HG03432 (cell line): Measurements from ENCODE around the gene RIMBP2.
"Not testable (repeated sequence)": the region's sequence is repeated elsewhere in the genome, so short reads cannot be mapped to it uniquely, and the experiment has no call there.

Source experiments
- ATAC-seq: cut with Tn5 transposase; IDR thresholded peaks from one replicate; pipeline ENCODE4 v1.9.1; 2021; ENCODE audit warnings: mild to moderate bottlenecking, moderate library complexity; ENCODE audit not compliant: unreplicated experiment

The RIMBP2 gene

DNA sequence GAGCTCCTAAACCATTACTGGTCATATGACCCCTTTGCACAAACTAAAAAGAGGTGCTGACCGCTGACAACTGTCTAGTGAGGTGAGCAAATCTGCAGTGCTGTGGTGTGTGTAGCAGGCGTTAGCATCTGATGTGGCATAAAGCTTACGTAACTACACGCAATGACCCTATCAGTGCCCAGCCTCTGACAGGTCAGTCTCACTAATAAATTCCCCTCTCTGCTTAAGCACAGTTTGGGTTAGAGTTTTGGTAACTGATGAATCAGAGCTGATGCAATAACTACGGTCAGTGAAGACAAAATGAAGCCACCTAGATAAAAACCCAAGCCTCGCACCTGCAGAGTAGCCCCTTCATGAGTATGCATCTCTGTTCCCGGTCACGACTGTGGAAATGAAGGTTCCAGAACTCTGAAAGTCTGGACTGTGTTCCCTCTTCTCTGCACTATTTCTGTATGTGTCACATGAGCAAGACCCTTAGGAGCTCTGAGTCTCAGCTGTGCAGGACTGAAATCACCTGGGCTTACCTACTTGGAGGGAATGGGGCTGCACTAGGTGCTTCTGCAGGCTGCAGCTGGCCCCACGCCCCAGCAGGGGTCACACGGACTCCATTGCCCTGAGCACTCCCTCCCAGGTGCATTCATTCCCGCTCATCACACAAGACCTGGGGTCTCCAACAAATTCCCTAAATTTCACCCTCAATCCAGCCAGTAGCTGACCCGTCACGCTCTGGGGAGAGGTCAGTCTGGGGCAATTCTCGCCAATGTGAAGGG is 54.4 kb downstream of the RIMBP2 start:
- ATAC-seq, result no peak

GRCh38 chr12:130661059-130661458 is 55.0 kb downstream of the RIMBP2 start:
- ATAC-seq, result no peak

GRCh38 chr12:130658145-130658911 is 57.8 kb downstream of the RIMBP2 start:
- ATAC-seq, result no peak

DNA sequence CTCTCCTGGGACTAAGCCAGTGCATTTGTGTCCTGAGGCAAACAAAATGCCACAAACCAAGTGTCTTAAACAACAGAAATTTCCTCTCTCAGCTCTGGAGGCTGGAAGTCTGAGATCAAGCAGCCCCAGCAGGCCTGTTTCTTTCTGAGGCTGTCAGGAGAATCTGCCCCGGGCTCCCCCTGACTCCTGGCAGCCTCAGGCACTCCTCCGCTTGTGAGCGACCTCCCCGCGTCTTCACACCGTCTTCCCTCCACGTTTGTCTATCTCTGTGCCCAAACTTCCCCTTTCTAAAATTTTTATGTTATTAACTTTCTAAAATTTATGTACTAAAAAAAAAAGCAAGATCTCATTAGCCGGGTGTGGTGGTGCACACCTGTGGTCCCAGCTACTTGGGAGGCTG is 59.7 kb downstream of the RIMBP2 start:
- no peak for ATAC-seq

- no peak for ATAC-seq
Measured at GRCh38 chr12:130655881-130656280, 60.2 kb downstream of the RIMBP2 start.

DNA sequence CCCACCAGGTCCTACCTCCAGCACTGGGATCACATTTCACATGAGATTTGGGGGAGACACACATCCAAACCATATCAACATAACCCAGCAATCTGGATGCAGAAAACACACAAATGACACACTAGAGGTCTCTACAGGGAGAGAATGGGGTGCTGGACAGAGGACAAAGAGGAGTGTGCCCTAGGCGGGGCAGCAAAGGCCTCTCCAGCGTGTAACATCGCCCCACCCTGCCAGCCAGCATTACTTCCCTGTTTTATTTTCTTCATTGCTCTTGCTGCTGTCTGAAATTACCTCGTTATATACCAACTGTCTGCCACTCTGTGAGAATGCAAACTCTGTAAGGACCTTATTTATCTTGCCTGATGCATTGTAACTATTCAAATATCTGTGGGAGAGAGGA is 61.1 kb downstream of the RIMBP2 start:
- no peak for ATAC-seq

DNA sequence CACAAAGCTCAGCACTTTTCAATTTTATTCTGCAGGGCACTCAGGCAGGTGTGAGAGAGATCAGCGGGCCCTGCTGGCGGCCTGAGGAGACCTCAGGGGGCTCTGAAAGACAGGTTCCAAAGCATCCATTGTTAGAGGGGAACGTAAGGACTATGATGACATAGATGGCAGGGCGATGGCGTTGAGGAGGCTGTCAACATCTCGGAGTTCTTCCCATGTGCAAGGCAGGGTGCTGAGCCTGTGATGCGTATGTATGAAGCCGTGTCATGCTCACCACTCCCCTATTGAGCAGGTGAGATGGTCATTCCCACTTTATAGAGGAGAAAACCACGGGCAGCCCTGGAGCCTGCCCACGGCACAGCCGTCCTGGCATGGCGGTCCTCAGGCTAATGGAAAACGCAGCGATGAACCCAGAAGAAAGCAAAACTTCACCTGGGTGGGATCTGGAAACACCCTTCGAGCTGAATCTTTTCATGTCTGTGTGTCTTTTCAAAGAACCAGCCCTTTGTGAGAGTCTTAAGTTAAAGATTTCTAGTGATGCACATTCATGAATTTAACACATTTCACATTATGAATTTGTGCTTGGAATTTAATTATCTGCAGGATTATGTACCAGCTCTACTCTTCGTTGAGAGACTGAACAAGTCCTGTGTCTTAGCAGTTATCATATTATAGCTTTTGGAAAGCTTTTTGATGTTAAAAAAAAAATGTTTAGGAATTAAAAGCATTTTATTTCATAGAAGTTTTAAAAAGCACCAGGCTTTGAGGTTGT is 64.7 kb downstream of the RIMBP2 start:
- no peak for ATAC-seq

- ATAC-seq, result no peak
Measured at GRCh38 chr12:130650131-130650530, 66.0 kb downstream of the RIMBP2 start.

DNA sequence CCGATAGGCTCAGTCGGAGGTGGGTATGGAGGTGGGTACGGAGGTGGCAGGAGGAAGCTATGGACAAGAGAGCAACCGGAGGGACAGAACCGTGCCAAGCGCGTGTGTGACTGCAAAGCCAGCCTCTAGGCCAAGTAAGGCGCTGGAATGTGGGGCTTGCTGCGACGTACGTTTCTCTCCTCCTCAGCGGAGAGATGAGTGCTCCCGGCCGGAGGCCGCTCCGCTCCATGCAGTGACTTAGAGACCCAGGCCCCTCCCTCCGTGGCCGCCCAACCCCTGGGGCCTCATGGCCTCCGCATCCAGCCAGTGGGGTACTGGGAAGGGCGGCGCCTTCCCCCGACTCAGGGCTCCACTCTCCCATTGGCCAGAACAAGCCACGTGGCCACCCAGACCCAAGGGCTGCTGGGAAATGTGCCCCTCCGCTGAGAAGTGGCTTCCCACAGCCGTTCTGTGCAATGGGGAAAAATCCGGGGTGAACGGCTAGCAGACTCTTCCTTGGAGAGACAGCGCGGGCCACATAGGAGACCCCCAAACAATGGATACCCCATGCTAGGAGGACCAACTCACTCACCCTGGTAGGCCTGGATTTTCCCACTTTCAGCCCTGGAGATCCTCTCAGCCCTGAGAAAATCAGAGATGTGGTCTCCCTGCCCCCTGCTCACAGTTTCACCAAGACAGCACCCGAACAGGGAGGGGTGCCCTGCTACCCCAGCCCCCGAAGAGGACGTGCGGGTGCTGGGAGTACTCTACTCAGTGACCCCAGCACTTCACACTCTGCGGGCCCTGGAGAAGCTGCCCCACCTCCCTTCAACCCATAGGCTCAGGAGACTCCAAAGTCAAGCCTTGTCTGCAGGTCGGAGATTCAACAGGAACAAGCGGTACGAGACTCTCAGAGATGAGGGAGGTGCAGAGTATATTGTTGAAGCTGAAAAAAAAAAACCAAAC is 66.7 kb downstream of the RIMBP2 start:
- ATAC-seq, result no peak

DNA sequence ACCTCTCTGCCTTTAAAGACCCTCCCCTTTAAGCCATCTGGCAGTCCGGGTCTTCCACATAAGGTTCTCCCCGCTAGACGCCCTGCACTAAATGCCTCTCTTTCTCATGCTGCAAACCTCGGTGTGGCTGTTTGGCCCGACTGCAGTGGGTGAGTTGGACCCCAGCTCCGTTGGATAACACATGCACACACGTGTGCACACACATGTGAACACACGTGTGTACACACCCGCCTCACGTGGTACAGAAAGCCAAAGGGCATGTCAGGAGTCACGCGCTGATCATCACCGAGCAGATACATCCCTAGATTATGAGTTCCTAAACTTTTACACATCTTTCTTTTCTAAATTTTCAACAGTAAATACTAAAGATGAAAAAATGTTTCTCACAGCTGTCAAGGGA is 68.3 kb downstream of the RIMBP2 start:
- no peak for ATAC-seq

DNA sequence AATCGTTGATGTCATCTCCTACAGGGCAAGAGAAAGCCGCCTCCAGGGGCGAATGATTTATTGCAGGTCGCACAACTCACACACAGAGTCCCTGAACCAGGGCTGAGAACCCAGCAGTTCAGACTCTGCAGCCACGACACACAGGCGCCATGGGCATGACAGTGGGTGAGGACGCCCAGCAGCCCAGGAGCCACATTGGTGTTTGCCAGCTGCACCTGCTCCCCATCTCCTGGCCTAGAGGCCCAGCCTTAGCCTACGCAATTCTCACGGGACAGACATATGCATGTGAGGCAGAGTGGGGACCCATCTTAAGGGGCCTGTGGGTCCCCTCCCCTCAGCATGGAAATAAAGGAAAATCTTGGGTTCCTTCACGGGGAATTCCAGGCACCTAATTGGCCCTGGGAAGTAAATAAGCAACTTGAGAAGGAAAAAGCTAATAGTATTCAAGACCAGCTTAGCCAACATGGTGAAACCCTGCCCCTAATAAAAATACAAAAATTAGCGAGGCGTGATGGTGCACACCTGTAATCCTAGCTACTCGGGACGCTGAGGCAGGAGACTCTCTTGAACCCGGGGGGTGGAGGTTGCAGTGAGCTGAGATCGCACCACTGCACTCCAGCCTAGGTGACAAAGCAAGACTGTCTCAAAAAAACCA is 69.3 kb downstream of the RIMBP2 start:
- no peak for ATAC-seq

DNA sequence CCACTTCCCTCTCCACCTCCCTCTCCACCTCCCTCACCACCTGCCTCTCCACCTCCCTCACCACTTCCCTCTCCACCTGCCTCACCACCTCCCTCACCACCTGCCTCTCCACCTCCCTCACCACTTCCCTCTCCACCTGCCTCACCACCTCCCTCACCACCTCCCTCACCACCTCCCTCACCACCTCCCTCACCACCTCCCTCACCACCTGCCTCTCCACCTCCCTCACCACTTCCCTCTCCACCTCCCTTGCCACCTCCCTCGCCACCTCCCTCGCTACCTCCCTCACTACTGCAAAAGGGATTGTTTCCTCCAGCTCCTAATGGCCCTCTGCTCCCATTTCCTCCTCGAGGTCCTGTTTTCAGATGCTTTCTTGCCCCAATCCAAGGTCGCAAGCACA is 69.9 kb downstream of the RIMBP2 start:
- ATAC-seq, result not testable (repeated sequence)

GRCh38 chr12:130645751-130646150 is 70.3 kb downstream of the RIMBP2 start:
- no peak for ATAC-seq

GRCh38 chr12:130644566-130644965 is 71.5 kb downstream of the RIMBP2 start:
- no peak for ATAC-seq

- no peak for ATAC-seq
Measured at GRCh38 chr12:130644146-130644545, 72.0 kb downstream of the RIMBP2 start.

DNA sequence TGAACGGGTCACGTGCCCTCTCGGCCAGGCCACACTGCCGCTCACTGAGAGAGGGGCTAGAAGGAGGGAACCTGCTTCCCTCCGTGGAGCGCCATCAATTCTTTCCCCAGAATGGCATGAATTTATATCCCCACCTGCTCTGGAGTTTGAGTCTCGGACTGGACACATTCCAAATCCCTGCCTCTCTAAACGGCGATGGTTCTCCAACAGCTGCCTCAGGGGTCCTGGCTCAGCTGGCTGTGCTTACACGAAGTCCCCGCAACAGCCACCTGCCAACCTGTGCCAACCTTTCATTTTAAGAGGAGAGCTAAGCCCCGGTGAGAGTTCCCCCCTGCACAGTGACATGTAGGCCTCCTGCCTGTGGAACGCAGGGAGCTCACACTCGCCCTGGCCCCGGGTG is 73.2 kb downstream of the RIMBP2 start:
- ATAC-seq, result no peak

DNA sequence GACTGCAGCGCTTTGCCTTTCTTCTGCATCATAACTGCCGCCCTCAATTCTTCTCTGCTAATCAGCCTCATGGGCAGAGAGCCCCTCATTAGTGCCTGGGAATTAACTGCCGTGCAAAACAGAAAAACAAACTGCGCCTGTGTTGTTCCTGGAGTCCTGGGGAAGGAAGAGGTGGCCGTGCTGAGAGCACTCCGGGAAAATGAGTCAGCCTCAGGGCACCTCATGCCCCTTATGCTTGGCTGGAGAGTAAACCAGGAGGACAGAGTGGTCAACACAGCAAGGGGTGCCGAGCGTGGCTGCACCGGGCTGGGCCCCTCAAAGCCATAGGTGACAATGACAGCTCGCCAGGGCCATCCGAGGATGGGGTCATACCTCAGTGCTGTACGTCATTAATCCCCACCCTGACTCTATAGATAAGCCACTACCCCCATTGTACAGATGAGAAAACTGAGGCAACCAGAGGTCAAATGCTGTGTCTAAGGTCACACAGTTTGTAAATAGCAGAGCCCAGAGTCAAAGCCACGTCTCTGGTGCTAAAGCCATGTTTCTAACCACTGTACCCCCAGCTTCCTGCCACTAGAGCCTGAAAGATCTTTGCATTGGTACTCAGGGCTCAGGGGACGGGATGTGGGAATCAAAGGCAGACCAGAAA is 74.4 kb downstream of the RIMBP2 start:
- ATAC-seq, result no peak

DNA sequence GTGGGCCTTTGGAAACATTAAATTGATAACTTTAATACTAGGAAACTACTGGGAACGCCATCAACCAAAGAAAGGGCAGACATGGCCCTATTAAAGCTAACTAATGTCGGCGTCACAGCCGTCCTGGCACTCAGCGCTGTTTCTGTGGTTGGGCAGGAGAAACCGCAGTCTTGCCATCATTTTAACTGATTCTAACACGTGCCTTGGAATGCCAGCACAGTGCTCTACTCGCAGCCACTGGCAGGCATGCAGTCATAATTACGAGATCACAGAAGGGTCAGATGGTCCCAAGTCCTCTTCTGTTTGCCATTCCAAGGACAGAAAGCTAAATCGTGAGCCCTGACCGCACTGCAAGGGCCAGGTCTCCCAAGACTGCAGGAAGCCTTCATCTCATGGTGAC is 75.2 kb downstream of the RIMBP2 start:
- no peak for ATAC-seq

GRCh38 chr12:130640496-130640895 is 75.6 kb downstream of the RIMBP2 start:
- no peak for ATAC-seq
